Mesodermal cell (in vitro differentiated cells): ENCODE data around the gene GPR132.
A peak's percentile ranks its signal among the peaks of the same experiment; 100 is the strongest.

Experiments used
- H3K27ac ChIP-seq: 2 replicates; pipeline ENCODE4 v1.7.0; 2013; ENCODE audit warnings: mild to moderate bottlenecking, low read depth, low read length, moderate library complexity; ENCODE audit not compliant: severe bottlenecking
- H3K36me3 ChIP-seq: 2 replicates; pipeline ENCODE4 v1.7.1; 2013; ENCODE audit warnings: mild to moderate bottlenecking, low read length, moderate library complexity; ENCODE audit not compliant: control insufficient read depth, insufficient read depth
- H3K4me1 ChIP-seq: one replicate; pipeline ENCODE4 v1.7.1; 2013; ENCODE audit warnings: mild to moderate bottlenecking, low read length; ENCODE audit not compliant: insufficient read depth, control insufficient read depth, poor library complexity, severe bottlenecking
- H3K4me3 ChIP-seq: 2 replicates; pipeline ENCODE4 v1.7.0; 2013; ENCODE audit warnings: low read length, control low read depth, mild to moderate bottlenecking; ENCODE audit not compliant: insufficient read depth, poor library complexity, severe bottlenecking; ENCODE audit errors: extremely low read depth
- H3K9me3 ChIP-seq: 2 replicates; pipeline ENCODE4 v1.7.1; 2013; ENCODE audit warnings: mild to moderate bottlenecking, low read length, moderate library complexity; ENCODE audit not compliant: control insufficient read depth
- WGBS, 2 experiments: methylation state at CpG; one replicate each; pipeline ENCODE4 v1.1.5; 2013; ENCODE audit warnings: missing lambda C conversion rate in 2 of 2; ENCODE audit not compliant: insufficient coverage in 2 of 2; 5-methylcytosine and 5-hydroxymethylcytosine counted together

The GPR132 gene

GRCh38 chr14:105098316-105098715 is 33.1 kb upstream of the GPR132 start:
- WGBS, 2 experiments: 96 to 97% methylated on average over 5 to 6 of the region's 8 CpGs
- Histone ChIP-seq H3K4me1 (peaks cover 5% of the 10 kb centered on the region), H3K36me3 (no peaks in the 10 kb centered on the region), H3K4me3 (no peak overlapping the region), H3K9me3 (no peaks in the 10 kb centered on the region), H3K27ac (no peak overlapping the region)

DNA sequence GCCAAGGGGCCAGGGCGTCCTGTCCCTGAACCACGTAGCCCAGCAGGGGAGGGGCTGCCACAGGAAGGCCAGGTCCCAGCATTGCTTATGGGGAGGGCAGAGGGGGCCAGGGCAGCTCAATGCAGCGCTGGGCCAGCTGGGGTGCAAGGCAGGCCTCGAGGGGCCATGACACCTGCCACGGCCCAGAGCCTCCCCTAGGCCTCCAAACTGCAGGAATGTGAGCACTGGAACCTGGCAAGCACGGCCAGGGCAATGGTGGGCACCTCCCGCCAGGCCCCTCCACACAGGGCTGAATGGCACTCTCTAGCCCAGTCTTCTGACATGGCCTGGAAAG is 32.5 kb upstream of the GPR132 start:
- Histone ChIP-seq H3K27ac (no peak overlapping the region), H3K4me3 (no peak overlapping the region), H3K36me3 (no peaks in the 10 kb centered on the region), H3K4me1 (peaks cover 5% of the 10 kb centered on the region), H3K9me3 (no peaks in the 10 kb centered on the region)
- 74 to 90% methylated on average over 4 to 7 of the region's 7 CpGs for WGBS, 2 experiments

GRCh38 chr14:105096206-105096875 is 31.1 kb upstream of the GPR132 start:
- no peak overlapping the region for H3K27ac ChIP-seq
- H3K36me3 ChIP-seq: no peaks in the 10 kb centered on the region
- peaks cover 14% of the 10 kb centered on the region for H3K4me1 ChIP-seq
- H3K9me3 ChIP-seq: no peaks in the 10 kb centered on the region
- 82 to 87% methylated on average over 10 to 15 of the region's 15 CpGs for WGBS, 2 experiments
- H3K4me3 ChIP-seq: no peak overlapping the region

DNA sequence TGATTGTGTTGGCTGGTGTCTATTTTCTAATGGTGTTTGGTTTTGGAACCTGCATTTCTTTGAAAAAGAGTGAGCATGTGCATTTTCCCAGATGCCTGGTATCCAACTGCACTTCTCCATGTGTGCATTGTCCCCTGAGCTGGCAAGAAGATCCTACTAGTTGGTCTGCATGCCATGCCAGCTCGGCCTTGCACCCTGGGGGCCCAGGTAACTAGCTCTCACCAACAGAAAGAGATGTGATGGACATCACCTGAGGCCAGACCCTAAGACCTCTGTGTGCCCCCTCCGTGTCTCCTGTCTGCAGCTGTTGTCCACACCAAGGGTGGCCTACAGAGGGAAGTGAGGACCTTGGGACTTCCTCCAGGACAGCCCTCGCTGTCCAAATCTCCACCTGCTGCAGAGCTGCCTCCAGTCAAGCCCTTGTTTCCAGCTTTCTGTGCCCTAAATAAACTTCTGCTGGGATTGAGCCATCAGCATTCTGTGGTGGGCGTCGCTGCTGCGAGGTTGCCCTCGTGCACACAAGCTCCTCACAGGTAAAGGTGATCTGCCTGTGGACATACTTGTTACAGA is 30.1 kb upstream of the GPR132 start:
- 96 to 99% methylated on average over 7 of the region's 7 CpGs for WGBS, 2 experiments
- Histone ChIP-seq H3K4me3 (no peak overlapping the region), H3K4me1 (peaks cover 14% of the 10 kb centered on the region), H3K36me3 (no peaks in the 10 kb centered on the region), H3K9me3 (no peaks in the 10 kb centered on the region), H3K27ac (no peak overlapping the region)

GRCh38 chr14:105094193-105094907 is 29.1 kb upstream of the GPR132 start:
- whole genome bisulfite sequencing, 2 experiments: 67 to 79% methylated on average over 8 to 12 of the region's 14 CpGs
- H3K36me3 ChIP-seq: no peaks in the 10 kb centered on the region

DNA sequence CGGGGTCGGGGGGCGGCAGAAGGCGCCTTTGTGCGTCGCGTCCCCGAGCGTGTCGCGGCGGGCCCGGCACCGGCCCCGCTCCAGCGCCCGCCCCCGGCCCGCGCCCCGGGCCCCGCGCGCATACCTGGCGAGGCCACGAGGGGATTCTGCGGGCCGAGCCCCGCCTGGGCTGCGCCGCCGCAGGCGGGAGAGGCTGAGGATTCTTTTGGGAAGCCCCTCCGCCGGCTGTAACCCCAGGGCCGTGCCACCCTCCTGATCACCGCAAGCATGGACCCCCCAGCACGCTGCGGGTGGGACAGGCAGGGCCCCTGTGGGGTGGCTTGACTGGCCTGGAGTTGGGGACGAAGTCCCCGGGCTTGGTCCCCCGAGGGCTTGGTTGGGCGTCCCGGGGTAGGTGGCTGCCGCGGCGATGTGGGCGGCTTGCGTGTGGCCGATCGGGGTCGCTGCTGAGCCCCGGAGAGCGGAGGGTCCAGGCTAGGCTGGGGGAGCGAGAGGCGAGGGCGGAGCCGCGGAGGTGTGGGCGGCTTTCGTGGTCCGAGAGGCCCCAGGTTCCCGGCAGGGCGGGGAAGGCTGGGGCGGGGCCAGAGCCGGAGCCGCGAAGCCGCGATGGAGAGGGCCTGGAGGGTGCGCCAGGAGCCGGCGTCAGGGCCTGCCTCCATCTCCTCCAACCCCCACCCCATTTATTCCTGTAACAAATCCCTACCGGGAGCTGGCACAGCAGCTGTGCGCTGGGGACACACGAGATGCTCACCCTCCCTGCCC is 28.4 kb upstream of the GPR132 start:
- no peaks in the 10 kb centered on the region for H3K9me3 ChIP-seq
- H3K27ac ChIP-seq: peak overlapping the region; percentile 59
- H3K4me1 ChIP-seq: peaks cover 18% of the 10 kb centered on the region
- H3K4me3 ChIP-seq: peak overlapping the region; percentile 50
- WGBS, 2 experiments: 1% methylated on average over 43 to 49 of the region's 76 CpGs
- H3K36me3 ChIP-seq: no peaks in the 10 kb centered on the region

More at GRCh38 chr14:105094193-105094907, 29.1 kb upstream of the GPR132 start:
- Histone ChIP-seq H3K27ac (no peak overlapping the region), H3K9me3 (no peaks in the 10 kb centered on the region), H3K4me1 (peaks cover 14% of the 10 kb centered on the region), H3K4me3 (peak overlapping the region; percentile 50)

GRCh38 chr14:105093038-105093430 is 27.8 kb upstream of the GPR132 start:
- Histone ChIP-seq H3K4me1 (peaks cover 23% of the 10 kb centered on the region), H3K36me3 (no peaks in the 10 kb centered on the region), H3K9me3 (no peaks in the 10 kb centered on the region), H3K27ac (no peak overlapping the region), H3K4me3 (peak overlapping the region; percentile 50)
- WGBS, 2 experiments: 3 to 5% methylated on average over 32 to 37 of the region's 46 CpGs

DNA sequence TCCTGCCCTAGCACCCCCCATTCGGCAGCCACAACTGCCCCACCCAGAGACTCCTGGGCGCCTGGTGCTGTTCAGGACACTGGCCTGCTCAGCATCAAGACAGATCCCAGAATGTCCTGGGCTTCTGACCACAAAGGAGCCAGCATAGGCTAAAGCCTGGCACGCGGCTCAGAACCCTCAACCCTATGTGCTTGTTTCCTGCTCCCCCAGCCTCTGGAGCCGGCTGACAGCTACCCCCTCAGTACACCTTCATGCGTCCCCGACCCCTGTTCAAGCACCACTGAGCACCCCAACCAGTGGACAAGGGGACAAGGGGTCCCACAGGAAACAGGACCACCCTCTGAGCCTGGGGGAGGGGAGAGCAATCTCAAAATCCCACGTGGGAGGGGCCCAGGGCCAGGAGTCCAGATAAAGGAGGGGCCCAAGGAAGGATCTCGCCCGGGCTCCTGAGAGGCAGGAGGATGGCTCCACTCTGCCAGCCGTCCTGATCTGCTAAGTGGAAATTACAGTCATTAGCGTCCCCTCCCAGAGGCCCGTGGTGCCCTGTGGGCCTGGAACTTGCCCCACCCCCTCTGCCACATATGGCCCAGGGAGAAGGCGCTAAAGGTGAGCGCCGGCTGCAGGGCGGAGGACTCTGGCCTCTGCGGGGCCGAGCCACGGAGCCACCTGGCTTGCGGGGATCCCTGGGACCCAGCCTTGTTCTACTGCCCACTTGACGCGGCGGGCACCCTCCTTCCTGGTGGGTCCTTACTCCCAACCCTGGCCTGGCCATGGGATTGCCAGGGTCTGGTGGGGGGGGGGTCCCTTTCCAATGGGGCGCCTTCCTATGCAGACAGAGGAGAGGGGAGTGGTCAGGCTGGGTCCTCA is 27.2 kb upstream of the GPR132 start:
- no peaks in the 10 kb centered on the region for H3K36me3 ChIP-seq
- peak overlapping the region; percentile 36 for H3K27ac ChIP-seq
- H3K4me1 ChIP-seq: peaks cover 27% of the 10 kb centered on the region
- whole genome bisulfite sequencing, 2 experiments: 54 to 60% methylated on average over 17 to 20 of the region's 25 CpGs
- H3K9me3 ChIP-seq: no peaks in the 10 kb centered on the region
- peak overlapping the region; percentile 50 for H3K4me3 ChIP-seq

DNA sequence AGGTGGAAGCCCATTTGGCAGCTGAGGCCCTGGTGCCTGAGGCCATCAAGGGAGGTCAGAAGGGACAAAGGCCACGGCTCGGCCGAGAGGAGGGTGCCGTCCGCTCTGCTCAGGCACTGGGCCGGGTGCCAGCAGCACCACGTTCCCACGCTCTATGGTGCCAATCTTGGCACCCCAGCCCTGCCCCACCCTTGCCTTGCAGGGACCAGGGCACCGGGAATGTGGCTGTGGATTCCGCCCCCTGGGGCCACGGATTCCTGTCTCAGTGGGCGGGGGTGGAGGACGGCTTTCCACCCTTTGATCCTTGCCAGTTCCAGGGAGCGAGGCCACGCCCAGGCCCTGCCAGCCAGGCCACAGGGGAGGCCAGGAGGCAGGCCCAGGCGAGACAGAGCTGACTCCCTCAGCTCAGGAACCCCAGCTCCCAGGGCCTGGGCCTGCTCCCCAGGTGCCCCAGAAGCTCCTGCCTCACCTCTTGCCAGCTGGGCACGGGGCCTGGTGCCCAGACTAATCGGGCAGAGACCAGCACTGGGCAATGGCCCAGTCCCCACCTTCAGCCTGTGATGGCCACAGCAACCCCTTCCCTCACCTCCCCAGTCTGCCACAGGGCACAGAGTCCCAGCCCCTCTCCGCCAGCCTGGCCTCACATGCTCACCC is 26.4 kb upstream of the GPR132 start:
- H3K4me1 ChIP-seq: peaks cover 27% of the 10 kb centered on the region
- WGBS, 2 experiments: 81 to 82% methylated on average over 18 of the region's 19 CpGs
- no peaks in the 10 kb centered on the region for H3K9me3 ChIP-seq
- H3K27ac ChIP-seq: no peak overlapping the region
- H3K36me3 ChIP-seq: no peaks in the 10 kb centered on the region
- no peak overlapping the region for H3K4me3 ChIP-seq
